Measurements from ENCODE around the gene PARD6A. TPM values are rescaled to one million over a fixed set of nuclear protein-coding genes. Genes with fewer than 3 reads are reported as not detected.

The PARD6A gene
- total and polyA plus RNA-seq, 2 of the 13 experiments (the other 11 are each of a cell fraction or from before 2014, with no cell fraction given): 3.5 to 4.3 TPM

GRCh38 chr16:67667817-67668494 lies 7.2 kb downstream of the PARD6A start (continued):
- TF ChIP-seq, protein P1, sequence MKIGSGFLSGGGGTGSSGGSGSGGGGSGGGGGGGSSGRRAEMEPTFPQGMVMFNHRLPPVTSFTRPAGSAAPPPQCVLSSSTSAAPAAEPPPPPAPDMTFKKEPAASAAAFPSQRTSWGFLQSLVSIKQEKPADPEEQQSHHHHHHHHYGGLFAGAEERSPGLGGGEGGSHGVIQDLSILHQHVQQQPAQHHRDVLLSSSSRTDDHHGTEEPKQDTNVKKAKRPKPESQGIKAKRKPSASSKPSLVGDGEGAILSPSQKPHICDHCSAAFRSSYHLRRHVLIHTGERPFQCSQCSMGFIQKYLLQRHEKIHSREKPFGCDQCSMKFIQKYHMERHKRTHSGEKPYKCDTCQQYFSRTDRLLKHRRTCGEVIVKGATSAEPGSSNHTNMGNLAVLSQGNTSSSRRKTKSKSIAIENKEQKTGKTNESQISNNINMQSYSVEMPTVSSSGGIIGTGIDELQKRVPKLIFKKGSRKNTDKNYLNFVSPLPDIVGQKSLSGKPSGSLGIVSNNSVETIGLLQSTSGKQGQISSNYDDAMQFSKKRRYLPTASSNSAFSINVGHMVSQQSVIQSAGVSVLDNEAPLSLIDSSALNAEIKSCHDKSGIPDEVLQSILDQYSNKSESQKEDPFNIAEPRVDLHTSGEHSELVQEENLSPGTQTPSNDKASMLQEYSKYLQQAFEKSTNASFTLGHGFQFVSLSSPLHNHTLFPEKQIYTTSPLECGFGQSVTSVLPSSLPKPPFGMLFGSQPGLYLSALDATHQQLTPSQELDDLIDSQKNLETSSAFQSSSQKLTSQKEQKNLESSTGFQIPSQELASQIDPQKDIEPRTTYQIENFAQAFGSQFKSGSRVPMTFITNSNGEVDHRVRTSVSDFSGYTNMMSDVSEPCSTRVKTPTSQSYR (CRISPR knock-in tag; IDR thresholded peaks at IDR 0.05; ENCODE audit: borderline replicate concordance): peak; percentile 42; the same call in 1 of the 2 replicates
- TF ChIP-seq POLR2AphosphoS5 (IDR thresholded peaks at IDR 0.05; ENCODE audit: low read depth, low read length) (no peak; the same call in 1 of the 2 replicates), TBP (CRISPR knock-in tag; IDR thresholded peaks at IDR 0.05) (no peak), CENPX (CRISPR knock-in tag; IDR thresholded peaks at IDR 0.05) (no peak), ZNF382 (CRISPR knock-in tag; IDR thresholded peaks at IDR 0.05; ENCODE audit: borderline replicate concordance) (no peak), ASH2L (IDR thresholded peaks at IDR 0.05; ENCODE audit: insufficient read length, low read depth, low read length) (no peak), ZNF17 (CRISPR knock-in tag; IDR thresholded peaks at IDR 0.05) (no peak), ZNF883 (CRISPR knock-in tag; IDR thresholded peaks at IDR 0.05; ENCODE audit: not compliant biosample characterization) (peak; percentile 31), ZNF878 (CRISPR knock-in tag; IDR thresholded peaks at IDR 0.05) (no peak), NFKB2 (CRISPR knock-in tag; IDR thresholded peaks at IDR 0.05; ENCODE audit: borderline replicate concordance) (peak; percentile 84; the same call in 1 of the 2 replicates), THRA (CRISPR knock-in tag; IDR thresholded peaks at IDR 0.05; ENCODE audit: borderline replicate concordance) (0 out of 2 replicates have a peak, but pooled peaks have one; percentile 40), NBN (conservative IDR thresholded peaks at IDR 0.05) (no peak), EEA1 (CRISPR knock-in tag; IDR thresholded peaks at IDR 0.05; ENCODE audit: borderline replicate concordance) (0 out of 2 replicates have a peak, but pooled peaks have one; percentile 68), MAZ (IDR thresholded peaks at IDR 0.05; ENCODE audit: borderline replicate concordance, low read depth, low read length) (no peak; the same call in 1 of the 2 replicates), MAZ (CRISPR knock-in tag; IDR thresholded peaks at IDR 0.05; ENCODE audit: low read depth) (peak; percentile 83), HOXA5 (CRISPR knock-in tag; IDR thresholded peaks at IDR 0.05) (peak; percentile 92), ZNF331 (CRISPR knock-in tag; IDR thresholded peaks at IDR 0.05) (peak; percentile 91), RARA (CRISPR knock-in tag; IDR thresholded peaks at IDR 0.05) (peak; percentile 27; the same call in 1 of the 2 replicates), SRSF9 (IDR thresholded peaks at IDR 0.05; ENCODE audit: borderline replicate concordance, insufficient read depth, low read depth, low read length, poor library complexity, severe bottlenecking) (no peak), GATAD1 (CRISPR knock-in tag; IDR thresholded peaks at IDR 0.05) (peak; percentile 80), MAFF (IDR thresholded peaks at IDR 0.05; ENCODE audit: low read depth, low read length) (peak; percentile 37; the same call in 1 of the 2 replicates), ZNF484 (CRISPR knock-in tag; IDR thresholded peaks at IDR 0.05; ENCODE audit: borderline replicate concordance, low read depth) (no peak), GZF1 (CRISPR knock-in tag; IDR thresholded peaks at IDR 0.05) (0 out of 2 replicates have a peak, but pooled peaks have one; percentile 65), BRF2 (CRISPR knock-in tag; IDR thresholded peaks at IDR 0.05) (peak; percentile 55; the same call in 1 of the 2 replicates)

Measured in HepG2 (cell line).